ENCODE results near the gene MAT2A. TPM values are rescaled to one million over a fixed set of nuclear protein-coding genes. Genes with fewer than 3 reads are reported as not detected.
"Not testable (repeated sequence)": the region's sequence is repeated elsewhere in the genome, so short reads cannot be mapped to it uniquely, and the experiment has no call there.

MAT2A gene
- total RNA-seq, 2 donors from 2014 or later, result 253 to 255 TPM

DNA sequence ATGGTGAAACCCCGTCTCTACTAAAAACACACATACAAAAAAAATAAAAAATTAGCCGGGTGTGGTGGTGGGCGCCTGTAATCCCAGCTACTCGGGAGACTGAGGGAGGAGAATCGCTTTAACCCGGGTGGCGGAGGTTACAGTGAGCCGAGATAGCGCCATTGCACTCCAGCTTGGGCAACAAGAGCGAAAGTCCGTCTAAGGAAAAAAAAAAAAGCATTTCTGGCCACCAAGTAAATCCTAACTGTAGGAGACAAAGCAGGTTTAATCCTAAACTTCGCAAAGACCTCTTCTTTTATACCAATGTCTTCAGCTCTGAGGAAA lies 21.4 kb downstream of the MAT2A start:
- Mint-ChIP-seq H3K4me3 (peak overlapping the region; percentile 90 to 99), H3K4me1 (ENCODE audit: low read depth) (peaks cover 51% of the 10 kb centered on the region), H3K27ac (peak overlapping the region; percentile 85)
- not testable (repeated sequence) for H3K9me3 Mint-ChIP-seq; H3K27me3 Mint-ChIP-seq (ENCODE audit: low read depth); DNase-seq; H3K36me3 Mint-ChIP-seq (ENCODE audit: insufficient read depth in 2 of 2); ATAC-seq (replicated peaks in 1 of 2)

GRCh38 chr2:85560812-85561279 lies 21.9 kb downstream of the MAT2A start:
- ATAC-seq (replicated peaks in 1 of 2) (peak in 1 of 2 donors; percentile 37), DNase-seq (peak; percentile 31 to 34)
- H3K4me1 Mint-ChIP-seq (ENCODE audit: low read depth), result peaks cover 51% of the 10 kb centered on the region
- no peaks in the 10 kb centered on the region for H3K27me3 Mint-ChIP-seq (ENCODE audit: low read depth)
- peak overlapping the region; percentile 85 for H3K27ac Mint-ChIP-seq
- peaks cover 0 to 9% of the 10 kb centered on the region in 2 donors for H3K36me3 Mint-ChIP-seq (ENCODE audit: insufficient read depth in 2 of 2)
- H3K9me3 Mint-ChIP-seq, result no peaks in the 10 kb centered on the region
- peak overlapping the region; percentile 90 to 99 for H3K4me3 Mint-ChIP-seq

- peaks cover 51% of the 10 kb centered on the region for H3K4me1 Mint-ChIP-seq (ENCODE audit: low read depth)
- ATAC-seq (replicated peaks in 1 of 2) (peak; percentile 96 to 97), DNase-seq (peak; percentile 92 to 93)
- no peaks in the 10 kb centered on the region for H3K9me3 Mint-ChIP-seq
- H3K4me3 Mint-ChIP-seq, result peak within 1 kb of the TSS; percentile 90 to 99
- no peaks in the 10 kb centered on the region for H3K27me3 Mint-ChIP-seq (ENCODE audit: low read depth)
- H3K27ac Mint-ChIP-seq, result peak within 1 kb of the TSS; percentile 96
- peaks cover 0 to 6% of the 10 kb centered on the region in 2 donors for H3K36me3 Mint-ChIP-seq (ENCODE audit: insufficient read depth in 2 of 2)
Observed at GRCh38 chr2:85561280-85562212, 22.6 kb downstream of the MAT2A start, which contains the start of gene GGCX. Gene GGCX, minus strand, starts transcription at chr2:85561493. Its CDS starts 65 bp downstream, at chr2:85561428.

- DNase-seq (no peak), ATAC-seq (replicated peaks in 1 of 2) (no peak)
- no peaks in the 10 kb centered on the region for H3K36me3 Mint-ChIP-seq (ENCODE audit: insufficient read depth in 2 of 2)
- peaks cover 39% of the 10 kb centered on the region for H3K4me1 Mint-ChIP-seq (ENCODE audit: low read depth)
- no peak overlapping the region for H3K27ac Mint-ChIP-seq
- peak overlapping the region in 1 of 2 donors; percentile 26 for H3K4me3 Mint-ChIP-seq
- H3K9me3 Mint-ChIP-seq, result no peaks in the 10 kb centered on the region
- H3K27me3 Mint-ChIP-seq (ENCODE audit: low read depth), result no peaks in the 10 kb centered on the region
Observed at GRCh38 chr2:85564144-85564563, 25.2 kb downstream of the MAT2A start.

DNA sequence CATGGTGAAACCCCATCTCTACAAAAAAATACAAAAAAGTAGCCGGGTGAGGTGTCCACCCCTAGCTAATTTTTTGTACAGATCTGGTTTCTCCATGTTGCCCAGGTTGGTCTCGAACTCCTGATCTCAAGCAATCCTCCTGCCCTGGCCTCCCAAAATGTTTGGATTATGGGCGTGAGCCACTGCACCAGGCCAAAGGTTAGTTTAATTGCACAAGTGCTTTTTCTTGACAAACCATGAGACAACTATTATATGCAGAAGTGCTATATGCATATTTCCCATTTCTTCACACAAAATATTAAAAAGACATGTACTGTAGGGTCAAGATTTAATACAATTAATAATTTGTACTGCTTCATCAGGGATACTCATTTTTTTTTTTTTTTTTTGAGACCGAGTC lies 27.3 kb downstream of the MAT2A start:
- no peak overlapping the region for H3K27ac Mint-ChIP-seq
- no peak overlapping the region for H3K4me3 Mint-ChIP-seq

DNA sequence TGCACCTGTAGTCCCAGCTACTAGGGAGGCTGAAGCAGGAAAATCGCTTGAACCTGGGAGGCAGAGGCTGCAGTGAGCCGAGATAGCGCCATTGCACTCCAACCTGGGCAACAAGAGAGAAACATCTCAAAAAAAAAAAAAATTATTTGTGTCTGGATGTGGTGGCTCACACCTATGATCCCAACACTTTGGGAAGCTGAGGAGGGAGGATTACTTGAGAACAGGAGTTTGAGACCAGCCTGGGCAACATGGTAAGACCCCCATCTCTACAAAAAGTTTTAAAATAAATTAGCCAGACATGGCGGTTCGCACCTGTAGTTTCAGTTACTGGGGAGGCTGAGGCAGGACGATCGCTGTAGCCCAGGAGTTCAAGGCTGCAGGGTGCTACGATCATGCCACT lies 36.8 kb downstream of the MAT2A start:
- Mint-ChIP-seq H3K9me3 (no peaks in the 10 kb centered on the region), H3K36me3 (ENCODE audit: insufficient read depth in 2 of 2) (peaks cover 5% of the 10 kb centered on the region in 2 donors), H3K27me3 (ENCODE audit: low read depth) (no peaks in the 10 kb centered on the region), H3K4me1 (ENCODE audit: low read depth) (peaks cover 30% of the 10 kb centered on the region), H3K4me3 (no peak overlapping the region), H3K27ac (no peak overlapping the region)
- no peak for ATAC-seq (replicated peaks in 1 of 2)
- no peak for DNase-seq

More for the DNA sequence above, 27.3 kb downstream of the MAT2A start:
- H3K36me3 Mint-ChIP-seq (ENCODE audit: insufficient read depth in 2 of 2), result no peaks in the 10 kb centered on the region
- H3K27me3 Mint-ChIP-seq (ENCODE audit: low read depth), result no peaks in the 10 kb centered on the region
- H3K4me1 Mint-ChIP-seq (ENCODE audit: low read depth), result peaks cover 20% of the 10 kb centered on the region
- ATAC-seq (replicated peaks in 1 of 2) (no peak), DNase-seq (no peak)
- H3K9me3 Mint-ChIP-seq, result no peaks in the 10 kb centered on the region

GRCh38 chr2:85577063-85577385 lies 38.1 kb downstream of the MAT2A start:
- no peak for ATAC-seq (replicated peaks in 1 of 2)
- H3K4me3 Mint-ChIP-seq, result peak overlapping the region; percentile 95 to 97
- peaks cover 8 to 11% of the 10 kb centered on the region in 2 donors for H3K36me3 Mint-ChIP-seq (ENCODE audit: insufficient read depth in 2 of 2)
- H3K27ac Mint-ChIP-seq, result peak overlapping the region; percentile 88
- H3K4me1 Mint-ChIP-seq (ENCODE audit: low read depth), result peaks cover 30% of the 10 kb centered on the region
- no peaks in the 10 kb centered on the region for H3K27me3 Mint-ChIP-seq (ENCODE audit: low read depth)
- H3K9me3 Mint-ChIP-seq, result no peaks in the 10 kb centered on the region
- DNase-seq, result no peak

GRCh38 chr2:85577386-85578242 lies 38.6 kb downstream of the MAT2A start, which contains the start of gene VAMP8:
Gene VAMP8, plus strand, starts transcription at chr2:85577586. Its CDS starts 61 bp downstream, at chr2:85577647.
- H3K4me1 Mint-ChIP-seq (ENCODE audit: low read depth), result peaks cover 33% of the 10 kb centered on the region
- H3K36me3 Mint-ChIP-seq (ENCODE audit: insufficient read depth in 2 of 2), result peaks cover 8 to 12% of the 10 kb centered on the region in 2 donors
- no peaks in the 10 kb centered on the region for H3K27me3 Mint-ChIP-seq (ENCODE audit: low read depth)
- DNase-seq (peak; percentile 76 to 78), ATAC-seq (replicated peaks in 1 of 2) (peak; percentile 90 to 94)
- no peaks in the 10 kb centered on the region for H3K9me3 Mint-ChIP-seq
- H3K27ac Mint-ChIP-seq, result peak within 1 kb of the TSS; percentile 88
- peak within 1 kb of the TSS; percentile 95 to 97 for H3K4me3 Mint-ChIP-seq

DNA sequence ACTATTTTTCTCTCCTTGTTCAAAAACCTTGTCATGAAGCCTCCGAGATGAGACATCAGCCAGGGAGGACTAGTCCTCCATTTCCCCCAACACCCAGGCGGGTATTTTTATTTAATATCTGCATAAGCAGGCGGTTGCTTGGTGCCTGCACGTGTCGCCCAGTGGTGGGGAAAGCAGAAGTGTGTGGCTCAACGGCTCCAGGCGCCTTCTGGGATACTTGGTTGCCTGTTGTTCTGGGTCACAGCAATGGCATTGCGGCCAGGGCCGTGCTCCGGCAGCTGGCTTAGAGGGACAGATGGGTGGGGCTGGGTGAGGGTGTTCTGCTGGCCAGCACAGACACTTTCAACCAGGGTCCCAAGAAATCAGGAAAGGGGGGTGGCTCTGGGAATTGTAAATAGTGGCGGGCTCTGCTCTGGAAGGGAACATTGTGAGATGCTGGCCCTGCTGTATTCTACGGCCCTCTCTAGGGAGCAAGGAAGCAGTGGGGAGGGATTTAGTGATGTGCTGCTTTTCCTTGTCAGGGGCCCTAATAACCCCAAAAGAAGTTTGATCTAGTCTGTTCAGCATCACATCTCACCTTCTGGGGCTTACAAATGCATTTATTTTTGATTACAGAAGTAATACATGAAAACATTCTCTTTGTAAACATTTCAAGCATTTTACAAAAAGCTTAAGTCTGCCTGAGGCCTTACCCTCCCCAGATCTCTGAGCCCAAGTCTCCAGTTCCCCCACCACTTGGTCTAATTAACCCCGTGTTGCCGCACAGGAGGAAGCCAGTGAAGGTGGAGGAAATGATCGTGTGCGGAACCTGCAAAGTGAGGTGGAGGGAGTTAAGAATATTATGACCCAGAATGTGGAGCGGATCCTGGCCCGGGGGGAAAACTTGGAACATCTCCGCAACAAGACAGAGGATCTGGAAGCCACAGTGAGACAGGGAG lies 39.5 kb downstream of the MAT2A start:
- H3K36me3 Mint-ChIP-seq (ENCODE audit: insufficient read depth in 2 of 2), result peaks cover 8 to 12% of the 10 kb centered on the region in 2 donors
- no peaks in the 10 kb centered on the region for H3K27me3 Mint-ChIP-seq (ENCODE audit: low read depth)
- ATAC-seq (replicated peaks in 1 of 2) (peak; percentile 27 to 38), DNase-seq (no peak)
- peak overlapping the region; percentile 88 for H3K27ac Mint-ChIP-seq
- H3K4me3 Mint-ChIP-seq, result peak overlapping the region; percentile 95 to 97
- H3K9me3 Mint-ChIP-seq, result no peaks in the 10 kb centered on the region
- peaks cover 42% of the 10 kb centered on the region for H3K4me1 Mint-ChIP-seq (ENCODE audit: low read depth)

DNA sequence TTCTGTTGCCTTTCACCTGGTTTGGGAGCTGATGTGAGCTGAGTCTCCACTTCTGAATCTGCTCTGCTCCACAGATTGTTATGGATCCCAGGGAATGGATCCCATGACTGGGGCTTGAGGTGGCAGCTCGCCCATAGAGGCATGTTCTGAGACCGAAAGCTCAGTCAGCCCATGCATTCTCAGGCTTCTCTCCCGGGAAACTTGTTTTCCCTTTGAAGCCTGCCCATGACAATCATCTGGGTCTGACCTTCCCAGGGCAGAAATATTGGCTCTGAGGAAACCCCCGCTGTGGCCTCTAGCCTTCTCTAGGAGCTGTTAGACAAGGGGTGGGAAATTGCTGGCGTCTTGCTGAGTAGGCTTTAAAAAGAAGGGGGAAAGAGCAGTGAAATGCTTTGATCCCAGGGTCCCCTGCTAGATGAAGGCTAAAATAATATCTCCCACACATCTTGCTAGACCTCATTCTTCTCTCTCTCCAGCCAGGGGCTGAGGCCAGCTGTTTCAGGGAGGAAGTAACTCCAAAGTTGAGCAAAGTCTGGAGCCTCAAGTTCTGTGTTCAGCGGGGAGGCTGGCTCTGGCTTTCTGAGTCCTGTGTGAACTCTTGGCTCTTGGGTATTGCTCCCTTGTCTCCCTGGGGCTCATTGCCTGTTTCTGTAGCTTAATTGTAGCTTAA lies 40.4 kb downstream of the MAT2A start:
- Mint-ChIP-seq H3K4me3 (peak overlapping the region; percentile 95 to 97), H3K27me3 (ENCODE audit: low read depth) (no peaks in the 10 kb centered on the region), H3K27ac (peak overlapping the region; percentile 51), H3K9me3 (no peaks in the 10 kb centered on the region), H3K36me3 (ENCODE audit: insufficient read depth in 2 of 2) (peaks cover 8 to 12% of the 10 kb centered on the region in 2 donors), H3K4me1 (ENCODE audit: low read depth) (peaks cover 48% of the 10 kb centered on the region)
- ATAC-seq (replicated peaks in 1 of 2) (no peak), DNase-seq (no peak)

GRCh38 chr2:85580206-85580605 lies 41.2 kb downstream of the MAT2A start:
- Mint-ChIP-seq H3K4me1 (ENCODE audit: low read depth) (peaks cover 54% of the 10 kb centered on the region), H3K27ac (peak overlapping the region; percentile 76), H3K27me3 (ENCODE audit: low read depth) (no peaks in the 10 kb centered on the region), H3K36me3 (ENCODE audit: insufficient read depth in 2 of 2) (peaks cover 8 to 12% of the 10 kb centered on the region in 2 donors), H3K4me3 (peak overlapping the region; percentile 95 to 97), H3K9me3 (no peaks in the 10 kb centered on the region)
- DNase-seq (no peak), ATAC-seq (replicated peaks in 1 of 2) (no peak)

DNA sequence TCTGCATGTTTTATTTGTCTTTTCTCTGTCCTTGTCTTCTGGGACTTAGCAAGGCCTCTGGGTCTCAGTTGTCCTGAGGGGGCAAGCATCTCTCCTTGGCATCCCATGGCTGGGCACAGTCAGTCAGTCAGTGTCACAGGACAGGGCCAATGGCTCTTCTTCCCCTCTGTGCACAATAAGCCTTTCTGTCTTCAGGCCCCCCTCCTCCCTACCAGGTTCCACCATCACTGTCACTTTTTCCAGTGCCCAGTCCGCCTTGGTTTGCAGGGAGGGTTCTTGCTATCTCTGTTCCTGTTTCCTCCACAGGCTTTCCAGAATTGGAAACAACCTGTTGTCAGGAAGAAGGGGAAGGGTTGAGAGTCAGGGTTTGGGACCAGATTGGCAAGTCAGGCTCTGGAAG lies 43.5 kb downstream of the MAT2A start:
- no peak overlapping the region for H3K4me3 Mint-ChIP-seq
- no peak for DNase-seq
- H3K36me3 Mint-ChIP-seq (ENCODE audit: insufficient read depth in 2 of 2), result peaks cover 5 to 12% of the 10 kb centered on the region in 2 donors
- H3K27ac Mint-ChIP-seq, result no peak overlapping the region
- H3K27me3 Mint-ChIP-seq (ENCODE audit: low read depth), result no peaks in the 10 kb centered on the region
- no peaks in the 10 kb centered on the region for H3K9me3 Mint-ChIP-seq
- ATAC-seq (replicated peaks in 1 of 2), result no peak
- H3K4me1 Mint-ChIP-seq (ENCODE audit: low read depth), result peaks cover 62% of the 10 kb centered on the region

Data from activated T-cell treated with anti-CD3 and anti-CD28 coated beads, Interleukin-2, amount 50 U/mL, for 72 hours (primary cell).